Fibroblast of the conjunctiva (primary cell): ENCODE measurements around the gene SYVN1.
"Not testable (repeated sequence)": the region's sequence is repeated elsewhere in the genome, so short reads cannot be mapped to it uniquely, and the experiment has no call there.

Experiments
- DNase-seq: peaks from one replicate; pipeline ENCODE4 v3.0.0-alpha.2; 2010; ENCODE audit warnings: low read depth

The SYVN1 gene

GRCh38 chr11:65151331-65151899, 17.1 kb upstream of the SYVN1 start:
- no peak for DNase-seq

- peak; percentile 9 for DNase-seq
Observed at GRCh38 chr11:65150509-65151299, 16.4 kb upstream of the SYVN1 start.

DNA sequence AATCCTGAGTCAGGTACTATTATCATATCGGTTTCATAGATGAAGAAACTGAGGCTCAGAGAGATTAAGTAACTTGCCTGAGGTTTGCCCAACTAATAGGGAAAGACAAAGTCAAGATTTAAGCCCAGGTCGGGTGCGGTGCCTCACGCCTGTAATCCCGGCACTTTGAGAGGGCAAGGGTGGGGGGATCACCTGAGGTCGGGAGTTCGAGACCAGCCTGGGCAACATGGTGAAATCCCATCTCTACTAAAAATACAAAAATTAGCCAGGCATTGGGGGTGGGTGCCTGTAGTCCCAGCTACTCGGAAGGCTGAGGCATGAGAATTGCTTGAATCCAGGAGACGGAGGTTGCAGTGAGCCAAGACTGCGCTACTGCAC, 15.8 kb upstream of the SYVN1 start:
- not testable (repeated sequence) for DNase-seq

- DNase-seq, result no peak
Observed at GRCh38 chr11:65148657-65149056, 14.3 kb upstream of the SYVN1 start.

DNA sequence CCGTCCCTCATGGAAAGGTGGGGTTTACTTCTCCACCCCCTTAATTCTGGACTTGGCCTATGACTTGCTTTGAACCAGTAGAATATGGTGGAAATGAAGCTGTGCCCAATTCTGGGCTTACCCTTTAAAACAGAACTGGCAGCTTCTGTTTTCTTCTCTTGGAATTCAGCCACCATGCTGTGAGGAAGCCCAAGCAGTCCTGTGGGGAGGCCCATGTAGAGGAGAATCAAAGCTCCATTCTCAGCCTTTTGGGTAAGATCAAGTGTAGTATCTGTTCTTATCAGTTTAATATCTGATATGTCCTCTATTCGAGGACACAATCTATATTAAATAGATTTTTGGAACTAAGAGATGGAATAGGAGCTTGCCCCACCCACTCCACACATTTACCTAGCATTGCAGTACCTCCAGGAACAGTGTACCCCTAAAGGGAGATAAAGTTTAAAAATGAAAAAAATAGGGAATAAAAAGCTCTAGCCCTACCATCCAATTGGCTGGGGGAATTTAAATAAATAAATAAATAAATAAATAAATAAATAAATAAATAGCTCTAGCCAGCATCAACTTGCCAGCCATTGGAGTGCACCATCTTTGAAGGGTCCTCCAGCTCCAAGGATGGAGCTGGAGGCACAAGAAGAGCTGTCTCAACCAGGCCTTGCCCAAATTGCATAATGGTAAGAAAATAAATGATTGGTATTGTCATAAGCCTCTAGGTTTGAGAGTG, 13.2 kb upstream of the SYVN1 start:
- DNase-seq, result no peak

- DNase-seq, result no peak
Observed at GRCh38 chr11:65141896-65142494, 7.7 kb upstream of the SYVN1 start.

DNA sequence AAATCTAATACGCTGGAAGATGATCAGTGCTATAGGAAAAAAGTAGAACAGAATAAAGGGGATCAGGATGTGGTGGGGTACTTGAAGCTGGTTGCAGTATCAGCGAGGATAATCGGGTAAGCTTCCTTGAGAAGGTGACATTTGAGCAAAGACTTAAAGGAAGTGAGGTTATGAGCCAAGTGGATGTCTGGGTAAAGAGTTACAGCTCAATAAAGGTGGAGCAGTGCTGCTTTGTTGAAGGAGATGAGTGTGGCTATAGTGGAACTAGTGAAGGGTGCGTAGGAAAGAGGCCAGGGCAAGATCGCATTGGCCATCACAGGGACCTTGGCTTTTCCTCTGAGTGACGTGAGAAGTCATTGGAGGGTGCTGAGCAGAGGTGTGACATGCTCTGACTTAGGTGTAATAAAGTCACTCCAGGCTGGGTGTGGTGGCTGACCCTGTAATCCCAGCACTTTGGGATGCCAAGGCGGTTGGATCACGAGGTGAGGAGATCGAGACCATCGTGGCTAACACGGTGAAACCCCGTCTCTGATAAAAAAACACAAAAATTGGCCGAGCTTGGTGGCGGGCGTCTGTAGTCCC, 2.3 kb upstream of the SYVN1 start:
- no peak for DNase-seq

GRCh38 chr11:65135633-65136145, 1.4 kb upstream of the SYVN1 start:
- no peak for DNase-seq

GRCh38 chr11:65134952-65135632, 773 bp upstream of the SYVN1 start:
- peak; percentile 92 for DNase-seq

DNA sequence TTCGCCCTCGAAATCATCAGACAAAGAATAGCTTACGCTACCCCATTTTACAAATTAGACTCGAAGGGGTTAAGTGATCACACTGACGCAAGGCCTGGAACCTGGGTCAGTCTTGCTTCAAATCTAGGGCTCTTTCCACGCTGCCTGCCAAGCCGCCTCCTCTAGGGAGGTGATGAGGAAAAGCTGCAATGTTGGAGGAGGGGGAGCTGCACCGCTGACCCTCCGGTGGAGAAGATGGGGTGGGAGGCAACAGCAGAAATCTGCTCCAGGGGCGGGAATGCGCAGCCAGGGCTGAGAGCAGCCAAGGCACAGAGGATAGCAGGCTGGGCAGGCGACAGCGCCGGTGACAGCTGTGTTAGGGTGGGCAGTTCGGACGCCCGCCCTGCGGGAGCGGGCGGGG, 595 bp downstream of the SYVN1 start:
- peak; percentile 28 for DNase-seq

DNA sequence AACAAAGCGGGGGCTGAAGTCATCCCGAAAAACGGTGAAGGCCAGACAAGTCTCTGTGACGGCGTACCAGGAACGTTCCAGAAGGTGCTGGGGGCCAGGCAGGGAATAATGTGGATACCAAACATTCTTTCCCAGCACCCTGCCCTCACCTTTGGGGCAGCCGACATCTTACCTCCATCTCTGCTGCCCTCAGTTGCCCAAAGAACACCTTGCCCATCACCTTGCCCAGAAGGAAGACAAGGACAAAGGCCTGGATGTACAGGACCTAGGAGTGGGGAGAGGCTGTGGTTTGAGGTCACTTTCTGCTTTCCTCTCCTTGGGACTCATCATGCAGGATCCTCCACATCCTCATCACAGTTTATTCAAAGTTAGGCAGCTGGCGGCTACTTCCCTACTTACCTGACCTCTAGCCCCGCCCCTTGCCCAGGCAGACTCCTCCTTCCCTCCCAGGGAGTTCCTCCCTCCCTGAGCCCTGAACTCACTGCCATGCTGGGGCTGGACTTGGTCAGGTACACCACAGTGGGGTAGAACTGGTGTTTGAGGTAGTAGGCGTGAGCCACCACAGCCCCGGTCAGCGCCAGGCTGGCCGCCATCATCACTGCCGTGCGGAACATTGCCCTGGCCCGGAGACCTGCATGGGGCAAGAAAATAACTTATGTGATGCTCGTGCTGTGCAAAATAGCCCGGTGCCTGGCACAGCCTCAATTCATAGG, 1.2 kb downstream of the SYVN1 start:
- no peak for DNase-seq

DNA sequence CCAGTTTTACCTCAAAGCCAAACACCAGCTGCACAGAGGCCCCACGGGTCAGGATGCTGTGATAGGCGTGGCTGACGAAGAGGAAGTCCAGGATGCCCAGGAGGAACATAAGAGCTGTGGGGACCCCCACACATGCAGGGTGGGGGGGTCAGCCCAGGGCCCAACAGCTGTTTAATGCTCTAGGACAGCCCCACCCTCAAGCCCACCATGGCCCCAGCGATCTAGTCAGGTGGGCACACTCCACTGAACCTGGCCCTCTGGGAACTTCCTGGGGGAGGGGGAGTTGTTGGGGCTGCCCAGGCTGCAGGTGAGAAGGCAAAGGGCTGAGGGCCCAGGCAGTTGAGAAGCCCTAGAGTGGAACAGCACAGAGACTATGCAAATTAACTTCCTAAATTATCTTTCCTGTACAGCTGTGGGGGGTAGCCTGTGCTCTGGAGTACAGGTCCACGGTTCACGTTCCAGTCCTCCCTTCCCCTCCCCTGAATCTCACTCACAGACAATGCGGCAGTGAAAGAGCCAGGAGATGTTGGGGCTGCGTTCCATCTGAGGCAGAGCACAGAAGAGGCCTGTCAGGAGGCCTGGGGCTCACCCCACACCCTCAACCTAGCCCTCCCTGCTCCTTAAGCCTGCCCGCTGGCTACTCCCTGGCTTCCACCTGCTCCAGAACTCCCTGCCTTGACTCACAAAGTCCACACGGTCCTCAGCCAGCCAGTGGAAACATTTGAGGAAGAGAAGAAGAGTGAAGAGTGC, 1.9 kb downstream of the SYVN1 start:
- DNase-seq, result no peak

GRCh38 chr11:65131895-65132237, 2.5 kb downstream of the SYVN1 start:
- DNase-seq, result no peak

DNA sequence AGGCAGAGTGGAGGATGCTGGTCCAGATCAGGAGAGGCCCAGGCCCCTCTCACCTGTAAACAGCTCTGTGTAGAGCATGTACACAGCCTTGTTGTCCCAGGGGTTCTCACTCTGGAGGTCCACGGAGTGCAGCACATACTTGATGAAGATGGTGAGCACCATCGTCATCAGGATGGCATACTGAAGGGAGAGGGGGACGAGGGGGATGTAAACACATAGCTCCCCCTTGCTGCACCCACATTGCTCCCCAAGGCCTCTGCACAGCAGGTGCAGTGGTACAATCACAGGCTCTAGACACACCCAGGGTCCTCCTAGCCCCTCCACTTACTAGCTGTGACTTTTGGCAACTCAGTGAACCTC, 2.9 kb downstream of the SYVN1 start:
- no peak for DNase-seq

- no peak for DNase-seq
Observed at GRCh38 chr11:65130631-65131416, 3.5 kb downstream of the SYVN1 start.

DNA sequence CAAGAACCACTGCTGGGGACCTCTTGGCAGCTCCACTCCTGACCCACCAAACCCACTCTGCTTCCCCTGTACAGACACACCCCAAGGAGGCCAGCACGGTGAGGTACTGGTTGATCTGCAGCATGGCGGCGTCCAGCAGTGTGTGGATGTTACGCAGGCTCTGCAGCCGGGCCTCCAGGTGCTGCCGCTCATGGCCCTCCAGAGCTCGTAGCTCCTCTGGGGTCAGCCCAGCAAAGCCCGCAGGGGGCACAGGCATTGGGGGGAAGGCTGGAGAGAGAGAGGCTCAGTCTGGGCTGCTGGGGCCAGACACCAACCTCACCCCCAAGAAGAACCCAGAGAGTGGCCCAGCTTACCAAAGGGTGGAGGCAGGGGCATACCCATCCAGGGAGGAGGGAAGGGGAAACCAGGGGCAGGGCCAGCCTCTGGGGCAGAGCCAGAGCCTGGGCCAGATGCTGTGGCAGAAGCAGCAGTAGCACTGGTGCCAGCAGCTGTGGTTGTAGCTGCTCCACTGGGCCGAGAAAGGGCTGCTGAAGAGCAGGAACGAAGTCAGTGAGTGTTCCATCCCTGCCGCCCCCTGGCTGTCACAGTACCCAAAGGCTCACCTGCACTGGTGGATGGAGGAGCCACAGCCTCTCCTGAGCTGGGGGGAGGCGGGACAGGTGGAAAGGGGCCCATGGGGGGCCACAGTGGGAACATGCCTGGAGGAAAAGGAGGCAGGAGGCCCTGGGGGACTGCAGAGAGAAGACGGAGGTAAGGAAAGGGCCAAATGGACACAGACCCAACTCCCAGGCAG, 4.5 kb downstream of the SYVN1 start:
- DNase-seq, result no peak

GRCh38 chr11:65128182-65129145, 5.9 kb downstream of the SYVN1 start:
- DNase-seq, result no peak
